Loucy (cell line): ENCODE measurements around the gene NF1.

Experiments used
- H2AFZ ChIP-seq: fragments of 200-600 bp; sonication (generic); 2 replicates; pipeline ENCODE4 v1.6.0; 2016; ENCODE audit warnings: antibody characterized with exemption, mild to moderate bottlenecking, low read length, moderate library complexity
- H3F3A ChIP-seq: fragments of 200-600 bp; 2 replicates; pipeline ENCODE4 v1.6.0; 2016; ENCODE audit warnings: antibody characterized with exemption, low read depth, mild to moderate bottlenecking
- H3K27me3 ChIP-seq: fragments of 200-600 bp; sonication (generic); 2 replicates; pipeline ENCODE4 v1.6.1; 2014; ENCODE audit warnings: low read length, mild to moderate bottlenecking; ENCODE audit not compliant: insufficient read depth, poor library complexity, severe bottlenecking
- H3K36me3 ChIP-seq: fragments of 200-600 bp; sonication (generic); 2 replicates; pipeline ENCODE4 v1.6.1; 2016; ENCODE audit warnings: low read length; ENCODE audit not compliant: insufficient read depth
- H3K4me1 ChIP-seq: fragments of 200-600 bp; sonication (generic); 2 replicates; pipeline ENCODE4 v1.5.1; 2014; ENCODE audit warnings: low read length, mild to moderate bottlenecking; ENCODE audit not compliant: insufficient read depth, poor library complexity, severe bottlenecking
- H3K4me2 ChIP-seq: fragments of 200-600 bp; sonication (generic); 2 replicates; pipeline ENCODE4 v1.6.0; 2014; ENCODE audit warnings: antibody characterized with exemption, low read length, low read depth, mild to moderate bottlenecking; ENCODE audit not compliant: poor library complexity, severe bottlenecking
- H3K4me3 ChIP-seq: fragments of 200-600 bp; sonication (generic); 2 replicates; pipeline ENCODE4 v1.5.1; 2014; ENCODE audit warnings: low read length, mild to moderate bottlenecking, mixed read lengths; ENCODE audit not compliant: poor library complexity, severe bottlenecking
- H3K79me2 ChIP-seq: fragments of 200-600 bp; sonication (generic); 2 replicates; pipeline ENCODE4 v1.6.1; 2014; ENCODE audit warnings: low read length; ENCODE audit not compliant: insufficient read depth
- H3K9ac ChIP-seq: fragments of 200-600 bp; sonication (generic); 2 replicates; pipeline ENCODE4 v1.6.0; 2014; ENCODE audit warnings: mild to moderate bottlenecking, low read depth, low read length, moderate library complexity; ENCODE audit not compliant: poor library complexity, severe bottlenecking
- H3K9me2 ChIP-seq: fragments of 200-600 bp; sonication (generic); replicated peaks from 2 replicates; pipeline ENCODE4 v1.6.1; 2016; ENCODE audit warnings: low read depth, low read length, mixed read lengths
- H3K9me3 ChIP-seq: fragments of 200-600 bp; sonication (generic); 2 replicates; pipeline ENCODE4 v1.6.1; 2014; ENCODE audit warnings: mild to moderate bottlenecking, antibody characterized with exemption, low read length, low read depth; ENCODE audit not compliant: insufficient read depth
- H4K20me1 ChIP-seq: fragments of 200-600 bp; sonication (generic); 2 replicates; pipeline ENCODE4 v1.6.0; 2014; ENCODE audit warnings: antibody characterized with exemption, low read length, mild to moderate bottlenecking; ENCODE audit not compliant: insufficient read depth, poor library complexity, severe bottlenecking
- CTCF ChIP-seq: fragments of 200-600 bp; sonication (generic); conservative IDR thresholded peaks from 2 replicates; pipeline ENCODE4 v1.5.1; 2014; ENCODE audit warnings: mild to moderate bottlenecking, antibody characterized with exemption, low read length
- EZH2phosphoT487 ChIP-seq: fragments of 200-600 bp; IDR thresholded peaks from 2 replicates; pipeline ENCODE4 v1.6.1; 2018; ENCODE audit warnings: antibody characterized with exemption, mild to moderate bottlenecking, moderate library complexity, borderline replicate concordance

Gene NF1

DNA sequence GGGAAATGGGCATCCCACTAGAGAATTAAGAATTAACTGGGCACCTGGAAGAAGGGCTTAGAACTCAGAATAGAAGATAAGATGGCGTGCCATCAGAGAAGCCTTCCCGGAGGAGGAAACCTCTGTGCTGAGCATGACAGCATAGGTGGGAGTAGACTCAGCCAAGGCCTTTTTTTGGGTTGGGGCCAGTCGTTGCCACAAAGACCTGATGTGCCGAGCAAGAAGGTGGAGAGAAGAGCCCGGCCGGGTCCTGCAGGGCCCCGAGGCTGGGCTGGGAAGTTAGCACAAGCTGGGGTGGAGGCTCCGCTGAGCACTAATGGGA, 295.6 kb downstream of the NF1 start:
- Histone ChIP-seq H3K9me2 (no peaks in the 10 kb centered on the region), H2AFZ (no peak overlapping the region), H3K79me2 (no peaks in the 10 kb centered on the region), H3K4me2 (no peak overlapping the region), H3K36me3 (no peaks in the 10 kb centered on the region), H3F3A (no peaks in the 10 kb centered on the region), H3K4me1 (no peaks in the 10 kb centered on the region), H3K9ac (no peak overlapping the region), H3K4me3 (no peak overlapping the region), H3K27me3 (no peaks in the 10 kb centered on the region), H3K9me3 (no peaks in the 10 kb centered on the region), H4K20me1 (no peaks in the 10 kb centered on the region)
- TF ChIP-seq CTCF (no peak), EZH2phosphoT487 (no peak)

DNA sequence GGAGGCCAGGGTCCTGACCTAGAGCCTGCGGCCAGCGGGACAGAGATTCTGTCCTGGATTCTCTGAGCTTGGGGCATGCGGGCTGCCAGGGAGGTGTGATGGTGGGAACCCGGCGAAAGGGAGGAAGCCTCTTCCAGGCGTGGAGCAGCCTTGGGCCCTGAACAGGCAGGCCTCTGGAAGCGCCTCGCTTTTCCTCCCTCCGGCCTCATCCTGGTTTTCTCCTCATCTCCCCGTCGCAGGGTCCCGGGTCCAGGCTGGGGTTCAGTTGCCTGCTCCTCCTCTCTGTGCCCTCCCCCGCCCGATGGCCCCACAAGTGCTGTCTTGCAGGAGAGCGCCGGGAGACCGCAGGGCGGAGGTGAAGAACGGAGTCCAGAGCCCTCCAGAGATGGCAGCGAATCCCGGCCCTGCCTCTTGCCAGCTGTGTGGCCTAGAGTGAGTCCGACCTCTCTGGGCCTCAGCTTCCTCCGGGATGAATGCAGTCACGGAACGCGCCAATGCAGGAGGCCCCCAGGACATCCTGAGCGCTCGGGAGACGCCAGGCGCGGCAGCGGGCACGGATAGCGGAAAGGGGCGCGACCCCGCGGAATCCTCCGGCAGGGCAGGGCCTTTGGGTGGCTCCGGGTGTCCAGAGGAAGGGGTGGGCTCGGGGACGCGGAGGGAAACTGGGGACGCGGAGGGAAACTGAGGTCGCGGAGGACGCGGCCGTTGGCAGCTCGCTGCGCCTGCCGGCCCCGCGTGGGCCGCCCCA, 296.1 kb downstream of the NF1 start:
- TF ChIP-seq EZH2phosphoT487 (no peak), CTCF (no peak)
- Histone ChIP-seq H3F3A (no peaks in the 10 kb centered on the region), H3K9ac (no peak overlapping the region), H4K20me1 (no peaks in the 10 kb centered on the region), H3K4me2 (no peak overlapping the region), H3K4me1 (no peaks in the 10 kb centered on the region), H3K36me3 (no peaks in the 10 kb centered on the region), H3K9me3 (no peaks in the 10 kb centered on the region), H3K9me2 (no peaks in the 10 kb centered on the region), H3K27me3 (no peaks in the 10 kb centered on the region), H3K4me3 (no peak overlapping the region), H3K79me2 (no peaks in the 10 kb centered on the region), H2AFZ (no peak overlapping the region)

DNA sequence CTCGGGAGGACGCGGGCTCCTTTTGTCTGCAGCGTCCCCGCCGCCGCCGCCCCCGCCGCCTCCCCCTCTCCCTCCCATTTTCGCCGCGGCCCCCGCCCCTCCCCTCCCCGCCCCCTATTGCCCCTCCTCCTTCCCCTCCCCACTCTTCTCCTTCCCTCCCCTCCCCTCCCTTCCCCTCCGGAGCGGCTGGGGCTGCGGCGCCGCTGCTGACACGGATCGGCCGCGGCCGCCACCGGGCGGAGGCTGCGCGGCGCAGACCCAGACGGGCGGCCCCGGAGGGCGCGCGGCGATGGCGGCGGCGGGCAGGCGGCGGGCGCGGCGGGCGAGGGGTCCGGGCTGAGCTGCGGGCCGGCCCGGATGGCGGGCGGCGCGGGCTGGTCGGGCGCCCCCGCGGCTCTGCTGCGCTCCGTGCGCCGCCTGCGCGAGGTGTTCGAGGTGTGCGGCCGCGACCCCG, 296.7 kb downstream of the NF1 start, which contains the start of gene RAB11FIP4:
Gene RAB11FIP4, plus strand, starts transcription at position 180 of the 454 bp plus-strand sequence. Its CDS starts 178 bp downstream, at position 358.
- H3K9me3 ChIP-seq: no peaks in the 10 kb centered on the region
- H3K4me3 ChIP-seq: no peak within 1 kb of the TSS
- no peak within 1 kb of the TSS for H3K4me2 ChIP-seq
- H3K36me3 ChIP-seq: no peaks in the 10 kb centered on the region
- H3K4me1 ChIP-seq: no peaks in the 10 kb centered on the region
- no peaks in the 10 kb centered on the region for H3K79me2 ChIP-seq
- H2AFZ ChIP-seq: no peak within 1 kb of the TSS
- H3K9ac ChIP-seq: no peak within 1 kb of the TSS
- TF ChIP-seq EZH2phosphoT487 (no peak), CTCF (no peak)
- no peaks in the 10 kb centered on the region for H3K9me2 ChIP-seq
- no peaks in the 10 kb centered on the region for H3K27me3 ChIP-seq
- no peaks in the 10 kb centered on the region for H3F3A ChIP-seq
- H4K20me1 ChIP-seq: no peaks in the 10 kb centered on the region
